Testis (tissue), 2 donors: ENCODE results near the gene LPP.
"Not testable (repeated sequence)": the region's sequence is repeated elsewhere in the genome, so short reads cannot be mapped to it uniquely, and the experiment has no call there.

ENCODE experiments used
- CTCF ChIP-seq, 3 experiments: fragments of 450-650 bp in 2 of 3; fragments of 200-600 bp in 1 of 3; sonication (generic) in 1 of 3; IDR thresholded peaks; one replicate each; pipeline ENCODE4 v1.5.1; 2016 to 2019; ENCODE audit warnings: antibody characterized with exemption in 3 of 3, mild to moderate bottlenecking in 2 of 3, moderate library complexity in 1 of 3
- POLR2A ChIP-seq: fragments of 450-650 bp; IDR thresholded peaks from one replicate; pipeline ENCODE4 v1.6.1; 2017; ENCODE audit warnings: antibody characterized with exemption, mild to moderate bottlenecking, moderate library complexity

GRCh38 chr3:188636292-188636691 is 482.3 kb downstream of the LPP start:
- TF ChIP-seq POLR2A; CTCF (IDR thresholded peaks at IDR 0.05): not testable (repeated sequence)
